Measurements from ENCODE around the gene RFT1.

Gene RFT1

GRCh38 chr3:53097887-53098286 is 32.3 kb downstream of the RFT1 start:
- no peaks in the 10 kb centered on the region for H3K9me3 ChIP-seq (ENCODE audit: control insufficient read depth, insufficient read depth, low read depth, low read length)
- peaks cover 46% of the 10 kb centered on the region for H3K36me3 ChIP-seq (ENCODE audit: control insufficient read depth, insufficient read depth, low read length)
- H3K27me3 ChIP-seq (ENCODE audit: control insufficient read depth, insufficient read depth, low read length) = no peaks in the 10 kb centered on the region
- no peak overlapping the region for H3K9ac ChIP-seq (ENCODE audit: low read length)
- no peak overlapping the region for H3K27ac ChIP-seq (ENCODE audit: low read depth, low read length)
- H3K4me1 ChIP-seq (ENCODE audit: control insufficient read depth, insufficient read depth, low read length) = peaks cover 3% of the 10 kb centered on the region; the same call in 1 of the 2 replicates
- H3K4me3 ChIP-seq (ENCODE audit: low read depth, low read length) = no peak overlapping the region

- Histone ChIP-seq H3K27me3 (ENCODE audit: control insufficient read depth, insufficient read depth, low read length) (no peaks in the 10 kb centered on the region), H3K4me3 (ENCODE audit: low read depth, low read length) (no peak overlapping the region), H3K36me3 (ENCODE audit: control insufficient read depth, insufficient read depth, low read length) (peaks cover 52% of the 10 kb centered on the region), H3K9me3 (ENCODE audit: control insufficient read depth, insufficient read depth, low read depth, low read length) (no peaks in the 10 kb centered on the region), H3K27ac (ENCODE audit: low read depth, low read length) (no peak overlapping the region), H3K4me1 (ENCODE audit: control insufficient read depth, insufficient read depth, low read length) (peaks cover 4% of the 10 kb centered on the region; the same call in 1 of the 2 replicates), H3K9ac (ENCODE audit: low read length) (no peak overlapping the region)
Measured at GRCh38 chr3:53092942-53093341, 37.3 kb downstream of the RFT1 start.

GRCh38 chr3:53092216-53092615 is 38.0 kb downstream of the RFT1 start:
- no peaks in the 10 kb centered on the region for H3K9me3 ChIP-seq (ENCODE audit: control insufficient read depth, insufficient read depth, low read depth, low read length)
- no peak overlapping the region for H3K9ac ChIP-seq (ENCODE audit: low read length)
- no peak overlapping the region for H3K4me3 ChIP-seq (ENCODE audit: low read depth, low read length)
- H3K4me1 ChIP-seq (ENCODE audit: control insufficient read depth, insufficient read depth, low read length) = peaks cover 4% of the 10 kb centered on the region; the same call in 1 of the 2 replicates
- H3K27ac ChIP-seq (ENCODE audit: low read depth, low read length) = no peak overlapping the region
- peaks cover 46% of the 10 kb centered on the region for H3K36me3 ChIP-seq (ENCODE audit: control insufficient read depth, insufficient read depth, low read length)
- no peaks in the 10 kb centered on the region for H3K27me3 ChIP-seq (ENCODE audit: control insufficient read depth, insufficient read depth, low read length)

- Histone ChIP-seq H3K4me3 (ENCODE audit: low read depth, low read length) (no peak overlapping the region), H3K9ac (ENCODE audit: low read length) (no peak overlapping the region), H3K36me3 (ENCODE audit: control insufficient read depth, insufficient read depth, low read length) (peaks cover 46% of the 10 kb centered on the region), H3K9me3 (ENCODE audit: control insufficient read depth, insufficient read depth, low read depth, low read length) (no peaks in the 10 kb centered on the region), H3K27ac (ENCODE audit: low read depth, low read length) (no peak overlapping the region; the same call in 1 of the 2 replicates), H3K4me1 (ENCODE audit: control insufficient read depth, insufficient read depth, low read length) (peaks cover 4% of the 10 kb centered on the region; the same call in 1 of the 2 replicates), H3K27me3 (ENCODE audit: control insufficient read depth, insufficient read depth, low read length) (no peaks in the 10 kb centered on the region)
Measured at GRCh38 chr3:53091011-53091410, 39.2 kb downstream of the RFT1 start.

- Histone ChIP-seq H3K36me3 (ENCODE audit: control insufficient read depth, insufficient read depth, low read length) (peaks cover 46% of the 10 kb centered on the region), H3K27me3 (ENCODE audit: control insufficient read depth, insufficient read depth, low read length) (no peaks in the 10 kb centered on the region), H3K27ac (ENCODE audit: low read depth, low read length) (no peak overlapping the region), H3K9me3 (ENCODE audit: control insufficient read depth, insufficient read depth, low read depth, low read length) (no peaks in the 10 kb centered on the region), H3K4me1 (ENCODE audit: control insufficient read depth, insufficient read depth, low read length) (peaks cover 4% of the 10 kb centered on the region; the same call in 1 of the 2 replicates), H3K9ac (ENCODE audit: low read length) (no peak overlapping the region), H3K4me3 (ENCODE audit: low read depth, low read length) (no peak overlapping the region)
Measured at GRCh38 chr3:53089511-53089910, 40.7 kb downstream of the RFT1 start.

GRCh38 chr3:53085476-53085875 is 44.8 kb downstream of the RFT1 start:
- Histone ChIP-seq H3K36me3 (ENCODE audit: control insufficient read depth, insufficient read depth, low read length) (0 out of 2 replicates have a peak, but pooled peaks cover 14% of the 10 kb centered on the region), H3K9ac (ENCODE audit: low read length) (no peak overlapping the region), H3K27ac (ENCODE audit: low read depth, low read length) (no peak overlapping the region), H3K4me3 (ENCODE audit: low read depth, low read length) (no peak overlapping the region), H3K4me1 (ENCODE audit: control insufficient read depth, insufficient read depth, low read length) (peaks cover 4% of the 10 kb centered on the region; the same call in 1 of the 2 replicates), H3K27me3 (ENCODE audit: control insufficient read depth, insufficient read depth, low read length) (no peaks in the 10 kb centered on the region), H3K9me3 (ENCODE audit: control insufficient read depth, insufficient read depth, low read depth, low read length) (no peaks in the 10 kb centered on the region)

GRCh38 chr3:53084310-53085001 is 45.8 kb downstream of the RFT1 start:
- Histone ChIP-seq H3K36me3 (ENCODE audit: control insufficient read depth, insufficient read depth, low read length) (0 out of 2 replicates have a peak, but pooled peaks cover 4% of the 10 kb centered on the region), H3K27ac (ENCODE audit: low read depth, low read length) (no peak overlapping the region), H3K4me3 (ENCODE audit: low read depth, low read length) (no peak overlapping the region), H3K27me3 (ENCODE audit: control insufficient read depth, insufficient read depth, low read length) (no peaks in the 10 kb centered on the region), H3K9me3 (ENCODE audit: control insufficient read depth, insufficient read depth, low read depth, low read length) (no peaks in the 10 kb centered on the region), H3K9ac (ENCODE audit: low read length) (no peak overlapping the region), H3K4me1 (ENCODE audit: control insufficient read depth, insufficient read depth, low read length) (peaks cover 4% of the 10 kb centered on the region; the same call in 1 of the 2 replicates)

GRCh38 chr3:53083949-53084309 is 46.3 kb downstream of the RFT1 start:
- peaks cover 4% of the 10 kb centered on the region; the same call in 1 of the 2 replicates for H3K4me1 ChIP-seq (ENCODE audit: control insufficient read depth, insufficient read depth, low read length)
- H3K27me3 ChIP-seq (ENCODE audit: control insufficient read depth, insufficient read depth, low read length) = no peaks in the 10 kb centered on the region
- no peaks in the 10 kb centered on the region for H3K36me3 ChIP-seq (ENCODE audit: control insufficient read depth, insufficient read depth, low read length)
- H3K9me3 ChIP-seq (ENCODE audit: control insufficient read depth, insufficient read depth, low read depth, low read length) = no peaks in the 10 kb centered on the region
- H3K9ac ChIP-seq (ENCODE audit: low read length) = no peak overlapping the region
- H3K27ac ChIP-seq (ENCODE audit: low read depth, low read length) = no peak overlapping the region
- no peak overlapping the region for H3K4me3 ChIP-seq (ENCODE audit: low read depth, low read length)

- Histone ChIP-seq H3K4me1 (ENCODE audit: control insufficient read depth, insufficient read depth, low read length) (peaks cover 4% of the 10 kb centered on the region; the same call in 1 of the 2 replicates), H3K9ac (ENCODE audit: low read length) (no peak overlapping the region), H3K9me3 (ENCODE audit: control insufficient read depth, insufficient read depth, low read depth, low read length) (no peaks in the 10 kb centered on the region), H3K27ac (ENCODE audit: low read depth, low read length) (no peak overlapping the region), H3K36me3 (ENCODE audit: control insufficient read depth, insufficient read depth, low read length) (no peaks in the 10 kb centered on the region), H3K4me3 (ENCODE audit: low read depth, low read length) (no peak overlapping the region), H3K27me3 (ENCODE audit: control insufficient read depth, insufficient read depth, low read length) (no peaks in the 10 kb centered on the region)
Measured at GRCh38 chr3:53083521-53083920, 46.7 kb downstream of the RFT1 start.

- H3K4me1 ChIP-seq (ENCODE audit: control insufficient read depth, insufficient read depth, low read length) = no peaks in the 10 kb centered on the region
- no peak overlapping the region for H3K27ac ChIP-seq (ENCODE audit: low read depth, low read length)
- H3K9me3 ChIP-seq (ENCODE audit: control insufficient read depth, insufficient read depth, low read depth, low read length) = no peaks in the 10 kb centered on the region
- H3K9ac ChIP-seq (ENCODE audit: low read length) = no peak overlapping the region
- H3K4me3 ChIP-seq (ENCODE audit: low read depth, low read length) = no peak overlapping the region
- no peaks in the 10 kb centered on the region for H3K36me3 ChIP-seq (ENCODE audit: control insufficient read depth, insufficient read depth, low read length)
- no peaks in the 10 kb centered on the region for H3K27me3 ChIP-seq (ENCODE audit: control insufficient read depth, insufficient read depth, low read length)
Measured at GRCh38 chr3:53082736-53083135, 47.5 kb downstream of the RFT1 start.

- H3K27ac ChIP-seq (ENCODE audit: low read depth, low read length) = no peak overlapping the region
Measured at GRCh38 chr3:53081318-53081717, 48.9 kb downstream of the RFT1 start.

More at GRCh38 chr3:53081318-53081717, 48.9 kb downstream of the RFT1 start:
- Histone ChIP-seq H3K9me3 (ENCODE audit: control insufficient read depth, insufficient read depth, low read depth, low read length) (no peaks in the 10 kb centered on the region), H3K9ac (ENCODE audit: low read length) (no peak overlapping the region), H3K27me3 (ENCODE audit: control insufficient read depth, insufficient read depth, low read length) (no peaks in the 10 kb centered on the region), H3K36me3 (ENCODE audit: control insufficient read depth, insufficient read depth, low read length) (no peaks in the 10 kb centered on the region), H3K4me3 (ENCODE audit: low read depth, low read length) (no peak overlapping the region), H3K4me1 (ENCODE audit: control insufficient read depth, insufficient read depth, low read length) (no peaks in the 10 kb centered on the region)

All from HUES6 (cell line).